GM21381 (cell line): Measurements from ENCODE around the gene PFN3.
"Not testable (repeated sequence)": the region's sequence is repeated elsewhere in the genome, so short reads cannot be mapped to it uniquely, and the experiment has no call there.

Source experiments
- ATAC-seq: cut with Tn5 transposase; IDR thresholded peaks from one replicate; pipeline ENCODE4 v1.9.1; 2021; ENCODE audit warnings: mild to moderate bottlenecking, moderate library complexity; ENCODE audit not compliant: unreplicated experiment

PFN3 gene

DNA sequence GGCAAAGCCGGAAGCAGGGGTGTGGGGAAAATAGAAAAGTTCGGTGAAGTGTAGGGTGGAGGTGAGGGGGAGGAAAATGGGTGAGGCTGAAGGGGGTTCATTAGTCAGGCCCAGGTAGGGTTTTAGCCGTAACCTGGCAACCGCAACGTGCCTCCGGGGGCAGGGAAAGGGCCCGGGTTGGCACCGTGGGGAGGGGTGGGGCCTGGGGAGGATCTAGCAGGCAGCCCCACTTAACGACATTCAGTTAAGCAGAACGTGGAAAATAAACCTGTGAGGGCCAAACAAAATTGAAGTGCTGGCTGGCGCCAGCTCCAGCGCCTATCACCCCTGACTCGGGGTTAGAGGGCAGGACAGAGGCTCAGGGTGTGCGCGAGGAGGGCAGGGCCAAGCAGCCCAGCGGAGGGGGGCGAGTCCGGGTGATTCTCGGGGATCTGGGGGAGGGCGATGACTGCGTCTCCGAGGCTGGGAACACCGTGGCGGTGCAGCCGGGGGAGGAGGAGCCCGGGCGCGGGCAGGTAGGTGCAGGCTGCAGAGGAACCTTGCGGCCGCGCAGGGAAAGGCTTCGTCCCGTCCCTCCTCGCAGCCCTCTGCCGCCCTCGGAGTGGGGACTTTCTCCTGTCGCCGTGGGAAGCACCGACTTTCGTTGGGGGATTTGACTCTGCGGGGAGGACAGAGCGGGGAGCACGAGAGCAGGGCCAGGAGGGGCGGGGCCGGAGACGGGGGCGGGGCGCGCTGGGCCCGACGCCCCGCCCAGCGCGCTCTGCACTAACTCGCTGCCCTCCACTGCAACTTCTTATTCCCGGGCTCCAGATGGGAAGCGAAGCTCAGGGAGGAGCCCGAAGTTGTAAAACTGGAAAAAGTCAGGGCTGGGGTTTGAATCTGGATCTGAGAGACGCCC lies 37.6 kb downstream of the PFN3 start:
- peak; percentile 36 for ATAC-seq

- no peak for ATAC-seq
Observed at GRCh38 chr5:177362292-177362609, 38.2 kb downstream of the PFN3 start.

DNA sequence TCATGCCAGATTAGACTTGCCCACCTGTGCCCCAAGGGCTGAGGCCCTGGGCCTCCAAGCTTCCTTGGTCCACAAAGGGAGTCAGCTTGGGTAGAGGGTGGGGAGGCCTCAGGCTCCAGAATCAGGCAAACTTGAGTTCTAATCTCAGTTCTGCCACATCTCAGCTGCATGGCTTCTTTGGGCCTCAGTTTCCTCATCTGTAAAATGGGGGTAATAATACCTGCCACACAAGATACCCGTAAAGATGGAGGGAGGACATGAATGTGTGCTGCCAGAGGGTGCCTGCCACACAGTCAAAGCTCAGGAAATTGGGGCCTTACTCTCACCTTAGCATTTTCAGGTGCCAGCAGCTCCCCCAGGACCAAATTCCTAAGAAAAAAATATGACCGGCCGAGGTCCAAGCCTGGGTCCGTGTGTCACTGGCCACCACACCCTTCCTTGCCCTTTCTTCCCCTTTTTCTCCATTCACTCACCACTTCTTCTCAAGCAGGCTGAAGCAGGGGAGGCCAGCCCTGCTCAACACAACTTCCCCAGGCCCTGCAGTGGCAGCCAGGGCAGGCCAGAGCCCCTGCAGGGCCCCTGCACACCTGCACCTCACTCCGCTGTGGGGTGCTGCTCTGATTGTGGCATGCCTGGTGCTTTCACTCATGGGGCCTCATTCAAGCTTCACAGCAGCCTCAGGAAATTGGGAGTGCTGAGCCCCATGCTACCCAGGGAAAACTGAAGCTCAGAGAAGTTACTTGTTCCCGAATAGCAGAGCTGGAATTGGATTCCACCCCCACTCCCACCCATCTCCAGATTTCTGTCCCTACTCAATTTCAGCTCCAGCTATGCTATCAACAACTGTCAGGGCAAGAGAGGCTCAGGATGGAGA lies 38.8 kb downstream of the PFN3 start:
- ATAC-seq, result no peak

DNA sequence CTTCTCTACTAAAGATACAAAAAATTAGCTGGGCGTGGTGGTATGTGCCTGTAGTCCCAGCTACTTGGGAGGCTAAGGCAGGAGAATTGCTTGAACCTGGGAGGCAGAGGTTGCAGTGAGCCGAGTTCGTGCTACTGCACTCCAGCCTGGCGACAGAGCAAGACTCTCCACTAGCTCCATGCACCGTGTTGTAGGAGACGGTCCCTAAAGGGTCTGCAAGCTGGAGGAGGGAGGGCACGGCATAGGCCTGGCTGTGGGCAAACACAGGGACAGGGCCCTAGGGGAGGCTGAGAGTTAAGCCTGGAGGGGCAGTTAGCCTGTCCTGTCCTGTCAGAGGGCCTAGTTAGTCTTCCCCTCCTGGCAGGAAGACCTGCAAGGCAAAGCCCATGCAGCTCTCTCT lies 39.7 kb downstream of the PFN3 start:
- not testable (repeated sequence) for ATAC-seq

DNA sequence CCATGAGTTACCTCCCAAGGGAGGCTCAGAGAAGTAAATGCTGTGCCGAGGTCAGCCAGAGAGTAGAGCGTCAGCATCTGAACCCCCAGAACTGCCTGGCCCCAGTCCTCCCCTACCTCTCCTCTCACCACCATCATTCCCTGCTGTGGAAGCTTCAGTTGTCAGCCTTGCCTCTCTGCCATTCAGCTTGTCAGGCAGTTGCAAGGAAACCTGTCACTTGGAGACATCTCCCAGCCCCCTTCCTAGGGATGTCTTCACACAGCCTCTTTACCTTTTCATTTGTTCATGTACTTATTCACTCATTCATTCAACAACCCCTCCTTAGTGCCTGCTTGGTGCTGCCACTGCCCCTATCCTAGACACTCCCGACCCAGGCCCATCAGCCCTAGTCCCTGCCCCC lies 40.6 kb downstream of the PFN3 start:
- no peak for ATAC-seq

- ATAC-seq, result no peak
Observed at GRCh38 chr5:177359451-177359851, 41.0 kb downstream of the PFN3 start.

DNA sequence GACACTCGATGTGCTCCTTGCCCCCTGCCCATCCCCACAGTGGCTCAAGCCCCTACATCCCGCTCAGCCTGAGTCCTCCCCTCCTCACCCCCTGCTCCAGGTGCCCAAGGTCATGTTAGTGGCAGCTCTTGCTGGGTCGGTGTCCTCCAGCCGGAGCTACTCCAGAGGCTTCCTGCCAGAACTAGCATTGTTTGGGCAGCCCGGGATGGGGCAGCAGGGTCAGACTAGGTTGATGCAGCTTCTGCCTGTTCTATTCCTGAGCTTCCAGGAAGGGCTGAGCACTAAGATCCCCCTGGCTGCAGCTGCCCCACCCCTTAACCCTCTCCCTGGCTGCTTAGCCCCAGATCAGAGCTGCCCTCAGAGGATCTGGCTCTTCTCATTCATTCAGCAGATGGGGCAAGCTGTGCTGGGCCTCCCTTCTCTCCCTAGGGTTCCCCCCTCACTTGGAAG lies 42.1 kb downstream of the PFN3 start:
- ATAC-seq, result no peak

GRCh38 chr5:177357459-177358351 lies 42.8 kb downstream of the PFN3 start, which contains the start of gene RGS14:
Gene RGS14 (plus strand): TSS chr5:177357924. CDS start chr5:177358025, 101 bp downstream.
- ATAC-seq, result peak; percentile 86

GRCh38 chr5:177357146-177357458 lies 43.4 kb downstream of the PFN3 start:
- ATAC-seq, result no peak

GRCh38 chr5:177356746-177357145 lies 43.7 kb downstream of the PFN3 start:
- ATAC-seq, result no peak

GRCh38 chr5:177355868-177356168 lies 44.6 kb downstream of the PFN3 start:
- ATAC-seq, result no peak

- ATAC-seq, result no peak
Observed at GRCh38 chr5:177355162-177355867, 45.1 kb downstream of the PFN3 start.

DNA sequence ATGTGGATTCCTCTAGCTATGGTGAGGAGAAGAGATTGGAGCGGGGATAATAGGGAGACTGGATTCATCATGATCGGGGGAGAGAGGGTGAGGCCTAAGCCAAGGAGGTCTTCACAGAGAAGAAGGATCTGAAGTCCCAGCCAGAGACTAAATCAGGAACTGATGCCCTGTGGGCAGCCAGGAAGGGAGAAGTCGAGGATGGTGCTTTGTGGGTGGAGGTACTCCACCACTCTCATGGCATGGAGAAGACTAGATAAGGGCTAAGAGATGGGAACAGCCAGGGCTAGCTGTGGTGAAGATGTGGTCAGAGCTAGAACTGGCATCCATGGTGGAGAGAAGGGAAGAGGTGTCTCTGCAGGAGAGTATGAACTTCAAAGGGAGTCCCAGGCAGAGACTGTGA lies 45.8 kb downstream of the PFN3 start:
- no peak for ATAC-seq

- no peak for ATAC-seq
Observed at GRCh38 chr5:177354256-177354655, 46.2 kb downstream of the PFN3 start.

GRCh38 chr5:177353093-177353492 lies 47.4 kb downstream of the PFN3 start:
- no peak for ATAC-seq

GRCh38 chr5:177351392-177352329 lies 48.8 kb downstream of the PFN3 start, which contains the start of gene LMAN2:
Gene LMAN2 (minus strand): TSS chr5:177351668. CDS start chr5:177351647, 21 bp downstream.
- ATAC-seq, result peak; percentile 90

GRCh38 chr5:177350776-177351391 lies 49.6 kb downstream of the PFN3 start:
- no peak for ATAC-seq
